ENCODE data around the gene KAT8.
"Not testable (repeated sequence)": the region's sequence is repeated elsewhere in the genome, so short reads cannot be mapped to it uniquely, and the experiment has no call there.

The KAT8 gene

GRCh38 chr16:31134625-31135534 is 17.4 kb downstream of the KAT8 start:
- Histone ChIP-seq H3K9me3 (no peaks in the 10 kb centered on the region), H3K27ac (peak overlapping the region; percentile 64), H3K4me3 (ENCODE audit: low read depth in 1 of 2, low read length in 1 of 2) (peak overlapping the region; percentile 8 to 24), H3K4me1 (ENCODE audit: control insufficient read depth in 1 of 2, insufficient read depth in 1 of 2, low read depth in 1 of 2, low read length in 1 of 2) (peaks cover 38 to 41% of the 10 kb centered on the region in 2 experiments), H3K36me3 (peaks cover 7% of the 10 kb centered on the region), H3K27me3 (no peaks in the 10 kb centered on the region)
- peak; percentile 4 for TF ChIP-seq CTCF (IDR thresholded peaks at IDR 0.05)

GRCh38 chr16:31135535-31136286 is 18.2 kb downstream of the KAT8 start, which contains the start of gene PRSS8:
PRSS8 (minus strand) TSS chr16:31135727; CDS start chr16:31135498, 229 bp downstream.
- H3K4me3 ChIP-seq (ENCODE audit: low read depth in 1 of 2, low read length in 1 of 2) = peak within 1 kb of the TSS; percentile 8 to 24
- H3K4me1 ChIP-seq (ENCODE audit: control insufficient read depth in 1 of 2, insufficient read depth in 1 of 2, low read depth in 1 of 2, low read length in 1 of 2) = peaks cover 31 to 37% of the 10 kb centered on the region in 2 experiments
- peaks cover 7% of the 10 kb centered on the region for H3K36me3 ChIP-seq
- no peak for TF ChIP-seq CTCF (IDR thresholded peaks at IDR 0.05)
- H3K27ac ChIP-seq = peak within 1 kb of the TSS; percentile 64
- H3K27me3 ChIP-seq = no peaks in the 10 kb centered on the region
- H3K9me3 ChIP-seq = no peaks in the 10 kb centered on the region

- Histone ChIP-seq H3K36me3 (peaks cover 7% of the 10 kb centered on the region), H3K4me1 (ENCODE audit: control insufficient read depth in 1 of 2, insufficient read depth in 1 of 2, low read depth in 1 of 2, low read length in 1 of 2) (peaks cover 29 to 36% of the 10 kb centered on the region in 2 experiments), H3K9me3 (no peaks in the 10 kb centered on the region), H3K4me3 (ENCODE audit: low read depth in 1 of 2, low read length in 1 of 2) (no peak overlapping the region), H3K27ac (no peak overlapping the region), H3K27me3 (no peaks in the 10 kb centered on the region)
- TF ChIP-seq CTCF (IDR thresholded peaks at IDR 0.05) = no peak
Measured at GRCh38 chr16:31136287-31136662, 18.8 kb downstream of the KAT8 start.

GRCh38 chr16:31136822-31137499 is 19.5 kb downstream of the KAT8 start:
- H3K4me3 ChIP-seq (ENCODE audit: low read depth in 1 of 2, low read length in 1 of 2); H3K27ac ChIP-seq; H3K36me3 ChIP-seq; H3K9me3 ChIP-seq; H3K27me3 ChIP-seq: not testable (repeated sequence)
- H3K4me1 ChIP-seq (ENCODE audit: control insufficient read depth in 1 of 2, insufficient read depth in 1 of 2, low read depth in 1 of 2, low read length in 1 of 2) = peaks cover 34 to 38% of the 10 kb centered on the region in 2 experiments

- Histone ChIP-seq H3K27me3 (no peaks in the 10 kb centered on the region), H3K36me3 (no peaks in the 10 kb centered on the region), H3K9me3 (no peaks in the 10 kb centered on the region), H3K4me1 (ENCODE audit: control insufficient read depth in 1 of 2, insufficient read depth in 1 of 2, low read depth in 1 of 2, low read length in 1 of 2) (peaks cover 41 to 49% of the 10 kb centered on the region in 2 experiments), H3K27ac (no peak overlapping the region), H3K4me3 (ENCODE audit: low read depth in 1 of 2, low read length in 1 of 2) (no peak overlapping the region)
- TF ChIP-seq CTCF (IDR thresholded peaks at IDR 0.05) = no peak
Measured at GRCh38 chr16:31138621-31139578, 21.4 kb downstream of the KAT8 start.

GRCh38 chr16:31141071-31141469 is 23.6 kb downstream of the KAT8 start:
- H3K27me3 ChIP-seq; H3K9me3 ChIP-seq; H3K4me3 ChIP-seq (ENCODE audit: low read depth in 1 of 2, low read length in 1 of 2); H3K36me3 ChIP-seq: not testable (repeated sequence)
- H3K4me1 ChIP-seq (ENCODE audit: control insufficient read depth in 1 of 2, insufficient read depth in 1 of 2, low read depth in 1 of 2, low read length in 1 of 2) = peaks cover 26 to 31% of the 10 kb centered on the region in 2 experiments
- H3K27ac ChIP-seq = peak overlapping the region; percentile 96
